Right hindlimb (tissue), 1 donor: ENCODE measurements around the gene SNTG2.
"Not testable (repeated sequence)": the region's sequence is repeated elsewhere in the genome, so short reads cannot be mapped to it uniquely, and the experiment has no call there.

Source experiments
- DNase-seq: peaks from one replicate; pipeline ENCODE4 v3.0.0-alpha.2; 2018

Gene SNTG2

GRCh38 chr2:950080-950966 is at the start of gene SNTG2:
Gene SNTG2, plus strand, starts transcription at chr2:950849. Its CDS starts 148 bp downstream, at chr2:950997.
- DNase-seq = peak; percentile 65

DNA sequence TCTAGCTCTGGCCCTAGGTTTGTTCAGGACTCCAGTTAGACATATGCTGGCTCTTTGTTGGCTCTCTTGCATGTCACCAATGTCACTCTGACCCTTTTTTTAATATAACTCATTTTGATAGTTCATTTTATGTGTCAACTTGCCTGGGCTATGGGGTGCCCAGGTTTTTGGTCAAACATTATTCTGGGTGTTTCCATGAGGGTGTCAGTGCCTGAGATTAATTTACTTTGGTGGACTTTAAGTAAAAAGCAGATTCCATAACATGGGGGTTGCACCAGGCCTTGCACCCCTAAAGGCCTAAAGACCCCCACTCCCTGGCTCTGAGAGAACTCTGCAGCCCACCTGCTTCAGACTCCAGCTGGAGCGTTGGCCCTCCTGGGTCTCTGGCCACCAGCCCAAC is 48.1 kb upstream of the SNTG2 start:
- DNase-seq = no peak

DNA sequence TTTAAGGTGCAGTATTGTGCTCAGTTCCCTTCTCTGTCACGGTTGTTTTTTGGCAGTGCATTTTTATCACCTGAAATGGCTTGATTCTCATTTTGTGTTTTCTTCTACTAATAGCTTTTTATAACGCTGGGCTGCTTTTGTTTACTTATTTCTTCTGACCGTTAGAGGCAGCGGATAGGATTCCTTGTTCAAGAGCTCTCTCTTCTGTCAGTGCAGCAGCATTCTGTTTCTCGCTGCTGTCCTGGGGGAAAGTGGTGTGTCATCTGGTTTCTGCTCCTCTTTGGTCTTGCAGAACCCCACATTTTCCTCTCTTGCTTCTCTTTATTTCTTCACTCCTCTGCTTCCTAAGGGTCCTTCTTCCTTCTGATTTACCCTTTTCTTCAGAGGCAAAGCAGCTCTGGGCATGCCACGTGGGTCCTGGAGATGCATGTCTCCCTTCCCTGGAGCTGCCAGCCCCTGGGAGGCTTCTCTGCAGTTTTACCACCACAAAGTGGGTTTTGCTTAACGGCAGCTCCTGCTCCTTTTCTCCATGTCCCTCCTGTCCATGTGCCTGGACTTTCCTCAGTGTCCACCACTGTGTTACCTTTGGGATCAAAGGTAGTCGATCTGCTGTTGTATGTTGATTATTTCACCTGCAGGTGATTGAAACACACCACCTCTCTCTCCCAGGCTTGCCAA is 47.3 kb upstream of the SNTG2 start:
- no peak for DNase-seq

DNA sequence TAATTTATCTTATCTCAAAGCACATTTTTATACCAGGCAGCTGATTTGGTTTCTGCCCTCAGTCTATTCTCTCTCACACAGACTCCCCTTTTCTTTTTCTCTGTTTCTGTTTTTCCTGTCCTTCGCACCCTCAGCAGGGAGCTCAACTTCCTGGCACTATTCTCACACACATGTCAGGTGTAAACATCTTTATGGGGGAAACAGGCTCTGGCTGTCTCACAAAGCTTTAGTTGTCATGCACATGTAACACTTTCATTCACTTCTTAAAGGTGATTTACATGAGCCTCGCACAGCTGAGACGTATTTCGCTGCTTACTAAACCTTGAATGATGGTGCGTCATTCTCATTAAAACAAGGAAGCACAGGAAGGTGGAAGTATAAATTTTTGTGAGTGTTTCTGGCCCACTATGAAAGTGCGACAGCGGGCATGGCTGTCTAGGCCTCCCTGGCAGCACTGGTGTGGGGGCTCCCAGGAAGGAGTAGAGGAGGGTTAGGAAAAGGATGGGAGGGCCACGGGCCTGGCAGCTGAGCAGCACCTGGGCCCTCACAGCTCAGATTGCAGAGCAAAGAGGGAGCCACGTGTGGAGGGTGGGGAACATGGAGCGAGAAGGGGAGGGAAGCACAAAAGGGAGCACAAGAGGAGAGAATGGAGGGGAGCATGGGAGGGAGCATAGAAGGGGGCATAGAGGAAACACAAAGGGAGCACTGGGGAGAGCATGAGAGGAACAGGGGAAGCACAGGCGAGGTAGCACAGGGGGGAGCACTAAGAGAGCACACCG is 46.2 kb upstream of the SNTG2 start:
- DNase-seq = no peak

GRCh38 chr2:905091-905832 is 45.4 kb upstream of the SNTG2 start:
- DNase-seq = no peak

DNA sequence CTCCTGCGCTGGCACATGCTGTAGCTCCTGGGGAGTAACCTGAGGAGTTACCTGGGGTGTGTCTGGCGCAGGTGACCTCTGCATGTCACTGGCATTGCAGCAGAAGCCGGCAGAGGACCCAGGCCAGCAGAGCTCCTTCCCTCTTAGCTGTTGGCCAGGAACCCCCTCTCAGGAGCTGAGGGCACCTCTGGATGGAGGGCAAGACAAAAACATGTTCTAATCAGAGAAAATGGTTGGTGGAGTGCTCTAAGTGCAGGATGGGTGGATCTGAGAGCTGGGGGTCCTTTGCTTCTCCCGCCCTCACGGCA is 44.9 kb upstream of the SNTG2 start:
- no peak for DNase-seq

GRCh38 chr2:907706-908105 is 42.9 kb upstream of the SNTG2 start:
- DNase-seq = no peak

DNA sequence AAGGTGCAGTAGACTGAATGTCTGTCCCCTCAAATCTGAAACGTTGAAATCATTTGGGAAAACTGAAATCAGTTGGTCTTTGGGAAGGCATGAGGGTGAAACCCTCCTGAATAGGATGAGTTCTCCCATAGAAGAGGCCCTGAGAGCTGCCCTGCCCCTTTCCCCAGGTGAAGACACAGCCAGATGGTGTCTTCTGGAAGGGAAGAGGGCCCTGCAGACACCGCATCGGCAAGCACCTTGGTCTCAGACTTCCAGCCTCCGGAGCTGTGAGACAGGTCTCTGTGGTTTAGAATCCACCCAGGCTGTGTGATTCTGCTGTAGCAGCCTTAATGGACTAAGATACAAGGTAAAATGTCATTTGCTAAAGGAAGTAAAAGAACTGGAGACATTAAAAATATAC is 42.1 kb upstream of the SNTG2 start:
- DNase-seq = no peak

GRCh38 chr2:909764-910379 is 40.8 kb upstream of the SNTG2 start:
- DNase-seq = not testable (repeated sequence)

- DNase-seq = no peak
These were observed 40.0 kb upstream of the SNTG2 start for GRCh38 chr2:910698-911097.

DNA sequence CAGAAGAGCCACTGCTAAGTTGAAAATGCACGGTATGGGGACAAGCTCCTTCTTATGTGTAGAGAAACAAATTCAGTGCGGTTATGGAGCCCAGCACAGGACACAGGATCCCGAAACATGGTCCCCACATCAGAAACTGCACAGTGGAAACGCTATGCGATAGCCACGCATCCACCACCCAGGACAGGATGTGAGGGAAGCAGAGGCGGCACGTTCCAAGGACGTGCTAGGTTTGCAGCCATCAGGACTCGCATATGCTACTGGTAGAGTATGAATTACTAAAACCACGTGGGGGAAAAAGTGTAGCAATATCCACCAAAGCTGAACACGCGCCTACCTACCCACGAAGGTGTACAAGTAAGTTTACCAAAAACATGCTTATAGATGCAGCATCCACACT is 34.7 kb upstream of the SNTG2 start:
- no peak for DNase-seq

DNA sequence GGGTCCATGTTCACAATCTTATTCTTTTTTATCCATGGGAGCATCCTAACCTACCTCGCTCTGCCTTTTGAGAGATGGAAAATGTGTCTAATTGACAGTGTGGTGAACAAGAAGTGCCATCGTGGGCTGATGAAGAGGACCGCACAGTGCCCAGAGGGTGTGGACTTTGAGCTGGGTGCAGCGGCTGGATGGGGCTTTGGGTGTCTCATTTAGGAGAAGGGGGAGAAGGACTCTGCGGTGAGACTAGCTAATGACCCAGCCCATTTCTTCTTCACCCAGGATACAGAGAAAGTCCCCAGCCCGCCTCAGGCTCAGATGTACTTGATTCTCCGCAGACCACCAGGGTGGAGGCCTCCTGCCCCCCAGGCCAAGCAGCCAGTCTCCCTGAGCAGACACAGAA is 33.7 kb upstream of the SNTG2 start:
- DNase-seq = no peak

GRCh38 chr2:919672-920071 is 31.0 kb upstream of the SNTG2 start:
- no peak for DNase-seq

DNA sequence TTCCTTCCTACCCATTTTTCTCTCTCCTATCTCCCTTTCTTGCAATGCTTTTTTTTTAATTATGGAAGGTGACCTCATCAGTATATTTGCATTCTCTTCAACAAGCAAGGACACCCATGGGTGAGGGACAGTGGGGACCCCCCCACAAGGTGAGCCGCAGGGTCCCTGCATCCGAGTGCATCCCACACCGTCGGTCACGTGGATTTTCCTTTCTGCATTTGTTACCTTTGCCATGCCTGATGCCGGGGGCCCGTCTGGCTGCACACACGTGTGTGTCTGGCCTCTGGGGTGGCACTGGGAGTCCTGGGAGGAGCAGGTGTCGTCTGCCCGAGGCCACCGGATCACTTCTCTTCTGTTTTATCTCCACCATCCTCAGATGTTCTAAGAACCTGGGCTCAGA is 30.1 kb upstream of the SNTG2 start:
- no peak for DNase-seq

DNA sequence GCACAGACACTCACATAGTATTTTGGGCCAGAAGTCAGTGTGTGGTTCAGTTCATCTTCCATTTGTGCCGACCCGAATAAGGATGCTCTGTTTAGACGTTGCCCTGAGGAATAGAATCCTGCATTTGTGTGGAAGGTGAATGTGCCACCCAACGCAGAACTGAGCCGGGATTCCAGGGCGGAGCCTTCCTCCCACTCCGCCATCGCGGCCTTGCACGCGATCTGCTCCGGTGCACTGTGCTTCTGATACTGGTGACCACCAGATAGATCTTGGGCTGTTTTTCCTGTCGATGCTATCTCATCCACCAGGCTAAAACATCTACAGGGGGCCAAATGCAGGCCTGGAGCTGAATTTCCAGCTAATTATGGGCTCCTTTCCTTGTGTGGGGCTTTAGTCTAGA is 29.6 kb upstream of the SNTG2 start:
- DNase-seq = no peak

DNA sequence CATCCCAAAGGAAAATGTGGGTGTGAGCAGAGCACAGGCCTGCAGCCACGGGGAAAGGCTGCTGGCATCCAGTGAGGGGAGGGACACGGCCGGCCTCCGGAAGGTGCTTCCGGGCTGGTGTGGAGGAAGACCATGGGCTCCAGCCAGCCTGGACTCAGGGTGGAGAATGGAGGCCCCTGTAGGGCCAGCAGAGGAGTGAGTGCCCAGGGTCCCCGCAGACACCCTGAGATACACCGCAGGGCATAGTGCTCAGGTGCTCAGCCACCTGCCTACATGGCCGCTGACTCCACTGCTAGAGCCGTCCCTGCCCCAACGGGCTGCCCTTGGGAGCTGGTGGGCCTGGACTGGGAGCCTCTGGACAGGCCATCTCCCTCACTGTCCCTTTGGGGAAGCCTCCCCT is 28.5 kb upstream of the SNTG2 start:
- DNase-seq = no peak

- DNase-seq = no peak
These were observed 26.6 kb upstream of the SNTG2 start for GRCh38 chr2:923832-924601.

- no peak for DNase-seq
These were observed 25.9 kb upstream of the SNTG2 start for GRCh38 chr2:924701-925100.

DNA sequence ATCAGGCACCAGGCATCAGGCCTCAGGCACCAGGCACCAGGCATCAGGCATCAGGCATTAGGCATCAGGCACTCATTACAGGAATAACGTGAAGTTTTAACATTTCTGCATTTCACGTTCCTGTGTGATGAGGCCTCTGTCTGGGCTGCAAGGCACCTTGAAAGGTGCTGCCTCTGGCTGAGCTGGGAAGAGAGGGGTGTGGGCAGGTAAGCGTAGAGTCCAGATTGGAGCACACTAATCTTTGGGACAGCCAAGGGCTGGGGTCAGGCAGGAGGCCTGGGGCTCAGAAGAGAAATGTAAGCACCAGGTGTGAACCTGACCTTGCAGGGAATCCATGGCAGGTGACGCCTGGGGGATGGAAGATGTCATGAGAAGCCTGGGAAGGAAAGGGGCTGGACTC is 25.3 kb upstream of the SNTG2 start:
- DNase-seq = no peak

DNA sequence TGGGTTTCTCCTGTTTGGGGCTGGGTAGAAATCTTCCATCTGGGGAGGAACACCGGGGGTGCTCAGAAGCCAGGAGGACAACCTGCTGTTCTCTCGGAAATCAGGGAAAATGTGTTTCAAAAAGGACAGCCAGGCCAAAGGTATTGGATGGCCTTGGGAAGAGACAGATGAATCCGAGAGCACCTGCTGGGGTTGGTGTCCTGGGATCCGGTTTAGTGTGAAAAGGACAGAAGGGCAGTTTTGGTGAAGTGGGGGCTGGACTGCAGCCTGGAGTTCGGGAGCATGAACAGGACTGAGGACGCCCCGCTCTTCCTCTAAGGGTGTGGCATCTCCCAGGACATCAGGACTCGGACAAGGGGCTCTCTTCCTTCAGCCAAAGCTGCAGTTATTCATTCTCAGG is 24.9 kb upstream of the SNTG2 start:
- DNase-seq = no peak

- no peak for DNase-seq
These were observed 24.3 kb upstream of the SNTG2 start for GRCh38 chr2:926259-926793.

DNA sequence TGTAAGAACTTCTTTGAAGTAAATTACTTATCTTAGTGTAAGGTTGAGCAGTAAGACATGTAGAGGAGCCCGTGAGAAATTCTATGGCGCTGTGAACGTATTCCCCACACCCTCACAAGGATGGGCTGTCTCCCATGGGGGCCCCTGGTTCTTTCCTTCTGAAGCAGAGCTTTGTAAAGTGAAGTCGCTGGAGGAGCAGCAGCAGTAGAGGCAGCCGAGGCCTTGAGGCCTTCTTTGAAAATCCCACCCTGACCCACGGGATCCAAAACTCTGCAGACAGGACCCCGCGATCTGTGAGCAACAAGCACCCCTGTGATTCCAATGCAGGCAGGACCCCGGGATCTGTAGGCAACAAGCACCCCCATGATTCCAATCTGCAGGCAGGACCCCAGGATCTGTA is 23.8 kb upstream of the SNTG2 start:
- DNase-seq = no peak
